A549 (cell line): ENCODE measurements around the gene PSMB9. TPM values are rescaled to one million over a fixed set of nuclear protein-coding genes. Genes with fewer than 3 reads are reported as not detected.

Experiments used
- ATAC-seq, 2 experiments: fragments of 200-7000 bp in 1 of 2; fragments of >200 bp in 1 of 2; cut with Nextera tagmentation in 1 of 2; cut with Tn5 transposase in 1 of 2; 3 replicates each; pipeline versions ENCODE4 v1.8.0 to v1.9.1; 2018 to 2020; ENCODE audit warnings: mild to moderate bottlenecking in 1 of 2, moderate library complexity in 1 of 2
- CTCF ChIA-PET: fragments of 300-600 bp; sonication (Branson Sonifier 250); formaldehyde crosslinking; extraction: SDS; loops from one replicate; lab custom pipeline; 2021; ENCODE audit warnings: antibody characterized with exemption, inconsistent platforms; lab: Yijun Ruan, JAX
- POLR2A ChIA-PET: fragments of 350-600 bp; formaldehyde crosslinking; extraction: SDS; loops from one replicate; lab custom pipeline; 2021; ENCODE audit warnings: antibody characterized with exemption, inconsistent platforms; lab: Yijun Ruan, JAX
- DNase-seq, 2 experiments: peaks; one replicate each; pipeline versions ENCODE4 v3.0.0 to v3.0.0-alpha.2; 2011 to 2016; ENCODE audit warnings: low read depth in 1 of 2, low spot score in 1 of 2
- FAIRE-seq: peaks from 2 replicates; lab custom pipeline; 2011; peaks lifted over from hg19 to GRCh38; lab: Jason Lieb, UNC
- H3K27ac ChIP-seq, 2 experiments: fragments of >200 bp; sonication (Bioruptor Twin); formaldehyde crosslinking; 3 replicates each; pipeline ENCODE4 v1.5.1; 2016 to 2017
- H3K4me1 ChIP-seq: fragments of >200 bp; sonication (Bioruptor Twin); formaldehyde crosslinking; 3 replicates; pipeline ENCODE4 v1.6.1; 2016
- H3K4me2 ChIP-seq: fragments of >200 bp; sonication (Bioruptor Twin); formaldehyde crosslinking; 3 replicates; pipeline ENCODE4 v1.6.1; 2016
- H3K4me3 ChIP-seq: fragments of >200 bp; sonication (Bioruptor Twin); formaldehyde crosslinking; 3 replicates; pipeline ENCODE4 v1.5.1; 2016
- H3K9me3 ChIP-seq: fragments of >200 bp; sonication (Bioruptor Twin); formaldehyde crosslinking; 3 replicates; pipeline ENCODE4 v1.6.1; 2016
- CBX2 ChIP-seq: fragments of 200-600 bp; sonication (generic); IDR thresholded peaks from 2 replicates; pipeline ENCODE4 v1.6.1; 2016; ENCODE audit warnings: low read depth, mild to moderate bottlenecking, borderline replicate concordance
- CEBPB ChIP-seq, 2 experiments: fragments of >200 bp in 1 of 2; sonication (Bioruptor Twin) in 1 of 2; formaldehyde crosslinking in 1 of 2; IDR thresholded peaks; 2 replicates each; pipeline ENCODE4 v1.6.1; 2012 to 2016
- CHD2 ChIP-seq: fragments of 150-350 bp; IDR thresholded peaks from 2 replicates; pipeline ENCODE4 v1.6.1; 2014; ENCODE audit warnings: low read length; ENCODE audit not compliant: partially characterized antibody
- EHMT2 ChIP-seq: fragments of 200-600 bp; sonication (generic); IDR thresholded peaks from 2 replicates; pipeline ENCODE4 v1.6.1; 2016; ENCODE audit warnings: antibody characterized with exemption, low read depth, mild to moderate bottlenecking, moderate library complexity
- FOSB ChIP-seq: fragments of 250-450 bp; sonication (Bioruptor Pico); IDR thresholded peaks from 2 replicates; pipeline ENCODE4 v1.5.0; 2020; ENCODE audit warnings: mild to moderate bottlenecking, moderate library complexity
- FOXS1 ChIP-seq: fragments of 250-450 bp; sonication (Bioruptor Pico); IDR thresholded peaks from 2 replicates; pipeline ENCODE4 v1.5.0; 2020; ENCODE audit warnings: mild to moderate bottlenecking, moderate library complexity
- HEYL ChIP-seq: fragments of 250-450 bp; sonication (Bioruptor Pico); IDR thresholded peaks from 2 replicates; pipeline ENCODE4 v1.8.0; 2021; ENCODE audit warnings: mild to moderate bottlenecking, moderate library complexity
- HOXB5 ChIP-seq: fragments of 250-450 bp; sonication (Bioruptor Pico); IDR thresholded peaks from 2 replicates; pipeline ENCODE4 v1.5.0; 2020; ENCODE audit warnings: mild to moderate bottlenecking, moderate library complexity
- JUN ChIP-seq, 2 experiments: fragments of >200 bp; sonication (Bioruptor Twin); formaldehyde crosslinking; IDR thresholded peaks; 2 replicates in 1 of 2; 3 replicates in 1 of 2; pipeline ENCODE4 v1.6.1; 2016 to 2017
- KDM1A ChIP-seq: fragments of 200-600 bp; sonication (generic); IDR thresholded peaks from 2 replicates; pipeline ENCODE4 v1.6.1; 2016; ENCODE audit warnings: low read depth, mild to moderate bottlenecking
- MAFK ChIP-seq: fragments of 450-650 bp; IDR thresholded peaks from 2 replicates; pipeline ENCODE4 v1.6.1; 2014; ENCODE audit not compliant: partially characterized antibody
- MYC ChIP-seq: IDR thresholded peaks from 2 replicates; pipeline ENCODE4 v1.6.1; 2012; ENCODE audit warnings: mild to moderate bottlenecking, inconsistent platforms, low read length, improper control_type of control experiment, borderline replicate concordance
- NPAS2 ChIP-seq: fragments of 250-450 bp; sonication (Bioruptor Pico); IDR thresholded peaks from 2 replicates; pipeline ENCODE4 v1.8.0; 2022; ENCODE audit warnings: mild to moderate bottlenecking, moderate library complexity, borderline replicate concordance
- RCOR1 ChIP-seq: fragments of 150-350 bp; IDR thresholded peaks from 2 replicates; pipeline ENCODE4 v1.6.1; 2014; ENCODE audit warnings: antibody characterized with exemption, low read length, low read depth
- RFX5 ChIP-seq: fragments of 450-650 bp; IDR thresholded peaks from 2 replicates; pipeline ENCODE4 v1.7.1; 2014; ENCODE audit warnings: antibody characterized with exemption, mild to moderate bottlenecking, moderate library complexity
- RNF2 ChIP-seq: fragments of 200-600 bp; sonication (generic); IDR thresholded peaks from 2 replicates; pipeline ENCODE4 v1.6.1; 2016; ENCODE audit warnings: low read depth, mild to moderate bottlenecking, antibody characterized with exemption, moderate library complexity, borderline replicate concordance
- SMC3 ChIP-seq: fragments of >200 bp; sonication (Bioruptor Twin); formaldehyde crosslinking; IDR thresholded peaks from 3 replicates; pipeline ENCODE4 v1.6.1; 2018; ENCODE audit warnings: inconsistent platforms
- ZFP36 ChIP-seq: fragments of 450-650 bp; IDR thresholded peaks from 2 replicates; pipeline ENCODE4 v1.6.1; 2014; ENCODE audit warnings: borderline replicate concordance; ENCODE audit not compliant: partially characterized antibody
- ZSCAN20 ChIP-seq: fragments of 250-450 bp; sonication (Bioruptor Pico); IDR thresholded peaks from 2 replicates; pipeline ENCODE4 v1.8.0; 2022; ENCODE audit warnings: mild to moderate bottlenecking, moderate library complexity
- WGBS: methylation state at CpG from one replicate; pipeline ENCODE4 v1.1.6; 2017; ENCODE audit errors: missing lambda C conversion rate; 5-methylcytosine and 5-hydroxymethylcytosine counted together
- polyA plus RNA-seq, 4 experiments: library from polyadenylated mRNA; depleted of rRNA in 3 of 4; stranded (reverse); fragments of >200 nt; fragmentation: RNase III in 1 of 4; extraction: RNeasy Plus Mini Kit Qiagen cat#74134 plus additional on column Dnase treatment in 1 of 4; gene quantifications; 2 replicates in 3 of 4; 3 replicates in 1 of 4; pipeline ENCODE4 v1.2.3, GENCODE V29; 2011 to 2017
- TF ChIP-seq, protein P1 (sequence below): IDR thresholded peaks from 2 replicates; pipeline ENCODE4 v1.6.1; 2012
- TF ChIP-seq, protein P2 (sequence below): fragments of 150-350 bp; IDR thresholded peaks from 2 replicates; pipeline ENCODE4 v1.6.1; 2014; ENCODE audit warnings: low read depth, mild to moderate bottlenecking, low read length
- TF ChIP-seq, protein P3 (sequence below): IDR thresholded peaks from 2 replicates; pipeline ENCODE4 v1.6.1; 2012
- TF ChIP-seq, protein P4 (sequence below): fragments of 250-450 bp; sonication (Bioruptor Pico); IDR thresholded peaks from 2 replicates; pipeline ENCODE4 v1.5.0; 2021; ENCODE audit warnings: mild to moderate bottlenecking, moderate library complexity, borderline replicate concordance
- TF ChIP-seq, protein P5 (sequence below): fragments of 450-650 bp; IDR thresholded peaks from 2 replicates; pipeline ENCODE4 v1.6.1; 2014; ENCODE audit warnings: antibody characterized with exemption

Gene PSMB9
- polyA plus RNA-seq, 2 of the 4 experiments (the other 2 are of a cell fraction) = 9.2 to 12.5 TPM

DNA sequence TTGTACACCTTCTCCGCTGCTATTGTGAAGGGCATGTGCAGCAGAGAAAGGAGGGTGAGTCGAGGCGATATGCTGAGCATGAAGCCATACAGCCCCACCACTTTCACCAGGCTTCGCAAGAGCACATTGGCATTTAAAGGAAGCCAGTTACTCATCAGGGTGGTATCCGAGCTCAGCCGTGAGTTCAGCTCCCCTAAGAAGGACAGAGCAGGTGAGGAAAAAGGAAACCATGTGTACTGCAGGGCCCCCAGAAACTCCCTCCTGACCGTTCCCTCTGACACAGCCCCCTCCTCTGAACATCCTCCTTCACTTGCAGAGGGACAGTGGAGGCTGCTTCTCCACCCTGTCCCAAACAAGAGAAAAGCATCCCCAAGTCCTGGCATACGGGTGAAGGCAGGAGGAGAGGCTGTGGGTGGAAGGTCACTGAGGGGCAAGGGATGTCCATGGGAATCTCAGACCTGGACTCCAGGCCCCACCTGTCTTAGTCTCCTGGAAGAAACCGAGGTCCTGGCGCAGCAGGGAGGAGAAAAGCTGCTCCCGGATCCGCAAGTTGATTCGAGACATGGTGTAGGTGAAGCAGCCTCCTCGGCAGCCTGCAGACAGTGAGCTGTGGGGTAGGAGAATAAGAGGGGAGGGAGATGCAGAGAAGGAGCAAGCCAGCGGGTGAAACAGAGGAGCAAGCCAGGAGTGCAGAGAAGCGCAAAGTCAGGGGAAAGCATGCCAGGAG, 18.7 kb upstream of the PSMB9 start:
- no peak overlapping the region for H3K4me2 ChIP-seq
- FAIRE-seq = no peak
- H3K4me3 ChIP-seq = no peak overlapping the region
- ChIA-PET POLR2A (no interaction called here), CTCF (interaction anchor here (1.3 kb wide), 1 partner anchor 18 kb away, joined by 5 read pairs; the partner anchor contains the start of genes PSMB9 and TAP1)
- TF ChIP-seq MYC (no peak), JUN (IDR thresholded peaks at IDR 0.05) (no peak), CEBPB (IDR thresholded peaks at IDR 0.05) (no peak), ZFP36 (no peak), CBX2 (no peak), RCOR1 (no peak), EHMT2 (no peak), FOXS1 (CRISPR knock-in tag) (no peak), HOXB5 (CRISPR knock-in tag) (no peak), RFX5 (no peak), RNF2 (no peak), HEYL (CRISPR knock-in tag) (no peak)
- TF ChIP-seq, protein P1, sequence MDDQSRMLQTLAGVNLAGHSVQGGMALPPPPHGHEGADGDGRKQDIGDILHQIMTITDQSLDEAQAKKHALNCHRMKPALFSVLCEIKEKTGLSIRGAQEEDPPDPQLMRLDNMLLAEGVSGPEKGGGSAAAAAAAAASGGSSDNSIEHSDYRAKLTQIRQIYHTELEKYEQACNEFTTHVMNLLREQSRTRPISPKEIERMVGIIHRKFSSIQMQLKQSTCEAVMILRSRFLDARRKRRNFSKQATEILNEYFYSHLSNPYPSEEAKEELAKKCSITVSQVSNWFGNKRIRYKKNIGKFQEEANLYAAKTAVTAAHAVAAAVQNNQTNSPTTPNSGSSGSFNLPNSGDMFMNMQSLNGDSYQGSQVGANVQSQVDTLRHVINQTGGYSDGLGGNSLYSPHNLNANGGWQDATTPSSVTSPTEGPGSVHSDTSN = no peak
- TF ChIP-seq, protein P2, sequence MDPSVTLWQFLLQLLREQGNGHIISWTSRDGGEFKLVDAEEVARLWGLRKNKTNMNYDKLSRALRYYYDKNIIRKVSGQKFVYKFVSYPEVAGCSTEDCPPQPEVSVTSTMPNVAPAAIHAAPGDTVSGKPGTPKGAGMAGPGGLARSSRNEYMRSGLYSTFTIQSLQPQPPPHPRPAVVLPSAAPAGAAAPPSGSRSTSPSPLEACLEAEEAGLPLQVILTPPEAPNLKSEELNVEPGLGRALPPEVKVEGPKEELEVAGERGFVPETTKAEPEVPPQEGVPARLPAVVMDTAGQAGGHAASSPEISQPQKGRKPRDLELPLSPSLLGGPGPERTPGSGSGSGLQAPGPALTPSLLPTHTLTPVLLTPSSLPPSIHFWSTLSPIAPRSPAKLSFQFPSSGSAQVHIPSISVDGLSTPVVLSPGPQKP = no peak
- TF ChIP-seq, protein P3, sequence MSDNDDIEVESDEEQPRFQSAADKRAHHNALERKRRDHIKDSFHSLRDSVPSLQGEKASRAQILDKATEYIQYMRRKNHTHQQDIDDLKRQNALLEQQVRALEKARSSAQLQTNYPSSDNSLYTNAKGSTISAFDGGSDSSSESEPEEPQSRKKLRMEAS = no peak
- no peak overlapping the region for H3K27ac ChIP-seq
- no peaks in the 10 kb centered on the region for H3K9me3 ChIP-seq
- DNase-seq = no peak
- no peak for ATAC-seq
- peaks cover 5% of the 10 kb centered on the region; the same call in 1 of the 3 replicates for H3K4me1 ChIP-seq
- 87% methylated on average over 15 of the region's 16 CpGs for WGBS

DNA sequence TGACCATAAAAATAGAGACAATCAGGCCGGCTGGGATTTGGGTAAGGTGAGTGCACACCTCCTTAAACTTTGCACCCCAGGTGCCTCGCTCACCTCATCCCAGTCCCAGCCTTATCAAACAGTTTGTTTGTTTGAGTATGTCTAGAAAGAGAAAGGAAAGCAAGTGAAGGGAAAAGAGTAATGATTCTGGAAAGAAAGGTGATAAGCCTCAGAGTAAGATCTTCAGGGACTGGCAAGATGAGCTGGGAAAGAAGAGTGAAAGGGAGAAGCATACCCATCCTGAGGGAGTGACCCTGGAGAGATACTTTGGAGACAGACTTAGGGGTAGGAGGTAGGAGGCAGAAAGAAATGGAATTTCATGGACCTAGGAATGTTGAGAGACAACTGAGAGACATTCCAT, 17.1 kb upstream of the PSMB9 start:
- Histone ChIP-seq H3K27ac (no peak overlapping the region), H3K4me2 (peak overlapping the region; percentile 98; the same call in 1 of the 3 replicates), H3K4me1 (peaks cover 5% of the 10 kb centered on the region; the same call in 1 of the 3 replicates), H3K4me3 (no peak overlapping the region), H3K9me3 (no peaks in the 10 kb centered on the region)
- ChIA-PET POLR2A (no interaction called here), CTCF (interaction anchor here (4.8 to 10.9 kb wide), 3 partner anchors 9 to 32 kb away, joined by 69 to 253 read pairs (median 225); partner anchors contain the start of genes PSMB9 and TAP1)
- no peak for DNase-seq
- 71% methylated on average over 2 of the region's 2 CpGs for WGBS
- ATAC-seq = no peak
- FAIRE-seq = no peak
- TF ChIP-seq ZSCAN20 (CRISPR knock-in tag) (no peak), NPAS2 (CRISPR knock-in tag) (no peak), KDM1A (no peak), SMC3 (no peak), CHD2 (no peak), FOSB (CRISPR knock-in tag) (no peak), FOXS1 (CRISPR knock-in tag) (no peak), MAFK (no peak)
- TF ChIP-seq, protein P4, sequence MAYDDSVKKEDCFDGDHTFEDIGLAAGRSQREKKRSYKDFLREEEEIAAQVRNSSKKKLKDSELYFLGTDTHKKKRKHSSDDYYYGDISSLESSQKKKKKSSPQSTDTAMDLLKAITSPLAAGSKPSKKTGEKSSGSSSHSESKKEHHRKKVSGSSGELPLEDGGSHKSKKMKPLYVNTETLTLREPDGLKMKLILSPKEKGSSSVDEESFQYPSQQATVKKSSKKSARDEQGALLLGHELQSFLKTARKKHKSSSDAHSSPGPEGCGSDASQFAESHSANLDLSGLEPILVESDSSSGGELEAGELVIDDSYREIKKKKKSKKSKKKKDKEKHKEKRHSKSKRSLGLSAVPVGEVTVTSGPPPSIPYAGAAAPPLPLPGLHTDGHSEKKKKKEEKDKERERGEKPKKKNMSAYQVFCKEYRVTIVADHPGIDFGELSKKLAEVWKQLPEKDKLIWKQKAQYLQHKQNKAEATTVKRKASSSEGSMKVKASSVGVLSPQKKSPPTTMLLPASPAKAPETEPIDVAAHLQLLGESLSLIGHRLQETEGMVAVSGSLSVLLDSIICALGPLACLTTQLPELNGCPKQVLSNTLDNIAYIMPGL (CRISPR knock-in tag) = no peak
- TF ChIP-seq, protein P5, sequence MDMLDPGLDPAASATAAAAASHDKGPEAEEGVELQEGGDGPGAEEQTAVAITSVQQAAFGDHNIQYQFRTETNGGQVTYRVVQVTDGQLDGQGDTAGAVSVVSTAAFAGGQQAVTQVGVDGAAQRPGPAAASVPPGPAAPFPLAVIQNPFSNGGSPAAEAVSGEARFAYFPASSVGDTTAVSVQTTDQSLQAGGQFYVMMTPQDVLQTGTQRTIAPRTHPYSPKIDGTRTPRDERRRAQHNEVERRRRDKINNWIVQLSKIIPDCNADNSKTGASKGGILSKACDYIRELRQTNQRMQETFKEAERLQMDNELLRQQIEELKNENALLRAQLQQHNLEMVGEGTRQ = no peak
